ENCODE data around the gene SEC22A. TPM values are rescaled to one million over a fixed set of nuclear protein-coding genes. Genes with fewer than 3 reads are reported as not detected.

The SEC22A gene
- total RNA-seq, 2 experiments from 2014 or later, result 7.9 to 11.5 TPM

DNA sequence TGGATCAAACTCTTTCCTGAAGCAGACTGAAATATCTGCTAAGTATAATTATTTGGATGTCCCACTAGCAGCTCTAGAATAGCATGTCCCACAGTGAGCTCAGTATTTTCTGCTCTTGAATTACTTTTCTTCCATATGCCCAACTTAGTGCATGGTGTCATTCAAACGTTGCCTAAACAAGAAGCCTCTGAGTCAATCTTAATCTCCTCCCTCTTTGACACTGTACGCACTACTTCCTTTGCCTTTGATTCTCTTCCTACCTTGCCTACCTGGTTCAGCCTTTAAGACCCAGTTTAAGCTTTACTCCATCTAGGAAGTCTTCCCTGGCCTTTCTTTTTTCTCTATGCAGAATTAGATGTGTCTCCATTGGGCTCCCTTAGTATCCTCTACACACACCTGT is 54.5 kb downstream of the SEC22A start:
- no peaks in the 10 kb centered on the region for H3K27me3 ChIP-seq (ENCODE audit: control insufficient read depth in 1 of 2, insufficient read depth in 2 of 2, low read length in 2 of 2)
- no peak overlapping the region for H3K27ac ChIP-seq (ENCODE audit: low read depth in 1 of 2, low read length in 2 of 2)
- H3K4me1 Mint-ChIP-seq (ENCODE audit: low read depth), result no peaks in the 10 kb centered on the region
- H3K4me3 ChIP-seq (ENCODE audit: low read length), result no peak overlapping the region
- no peaks in the 10 kb centered on the region for H3K4me1 ChIP-seq (ENCODE audit: insufficient read depth, low read length)
- H3K27me3 Mint-ChIP-seq, result no peaks in the 10 kb centered on the region
- ChIA-PET CTCF (no interaction called here), POLR2A (no interaction called here)
- no peak for DNase-seq
- no peak overlapping the region for H3K27ac Mint-ChIP-seq
- H3K4me3 Mint-ChIP-seq, result no peak overlapping the region
- H3K9me3 Mint-ChIP-seq, result no peaks in the 10 kb centered on the region
- no peaks in the 10 kb centered on the region for H3K9me3 ChIP-seq (ENCODE audit: control insufficient read depth in 1 of 2, insufficient read depth in 1 of 2, low read length in 2 of 2)
- intact Hi-C loops (cut with DNase I, micrococcal nuclease), result loop anchor here (5.0 to 10.0 kb wide), 4 partner anchors 221 to 1709 kb away; partner anchors contain the start of genes DTX3L (in 1 of the 2), PARP9 (in 1 of the 2) and POLQ (in 1 of the 2)
- ATAC-seq (ENCODE audit: poor library complexity), result no peak
- H3K36me3 ChIP-seq (ENCODE audit: insufficient read depth, low read length), result peaks cover 8% of the 10 kb centered on the region
- TF ChIP-seq, protein P1, sequence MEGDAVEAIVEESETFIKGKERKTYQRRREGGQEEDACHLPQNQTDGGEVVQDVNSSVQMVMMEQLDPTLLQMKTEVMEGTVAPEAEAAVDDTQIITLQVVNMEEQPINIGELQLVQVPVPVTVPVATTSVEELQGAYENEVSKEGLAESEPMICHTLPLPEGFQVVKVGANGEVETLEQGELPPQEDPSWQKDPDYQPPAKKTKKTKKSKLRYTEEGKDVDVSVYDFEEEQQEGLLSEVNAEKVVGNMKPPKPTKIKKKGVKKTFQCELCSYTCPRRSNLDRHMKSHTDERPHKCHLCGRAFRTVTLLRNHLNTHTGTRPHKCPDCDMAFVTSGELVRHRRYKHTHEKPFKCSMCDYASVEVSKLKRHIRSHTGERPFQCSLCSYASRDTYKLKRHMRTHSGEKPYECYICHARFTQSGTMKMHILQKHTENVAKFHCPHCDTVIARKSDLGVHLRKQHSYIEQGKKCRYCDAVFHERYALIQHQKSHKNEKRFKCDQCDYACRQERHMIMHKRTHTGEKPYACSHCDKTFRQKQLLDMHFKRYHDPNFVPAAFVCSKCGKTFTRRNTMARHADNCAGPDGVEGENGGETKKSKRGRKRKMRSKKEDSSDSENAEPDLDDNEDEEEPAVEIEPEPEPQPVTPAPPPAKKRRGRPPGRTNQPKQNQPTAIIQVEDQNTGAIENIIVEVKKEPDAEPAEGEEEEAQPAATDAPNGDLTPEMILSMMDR (IDR thresholded peaks at IDR 0.05), result no peak
- peaks cover 54% of the 10 kb centered on the region for H3K36me3 Mint-ChIP-seq (ENCODE audit: low read depth)

DNA sequence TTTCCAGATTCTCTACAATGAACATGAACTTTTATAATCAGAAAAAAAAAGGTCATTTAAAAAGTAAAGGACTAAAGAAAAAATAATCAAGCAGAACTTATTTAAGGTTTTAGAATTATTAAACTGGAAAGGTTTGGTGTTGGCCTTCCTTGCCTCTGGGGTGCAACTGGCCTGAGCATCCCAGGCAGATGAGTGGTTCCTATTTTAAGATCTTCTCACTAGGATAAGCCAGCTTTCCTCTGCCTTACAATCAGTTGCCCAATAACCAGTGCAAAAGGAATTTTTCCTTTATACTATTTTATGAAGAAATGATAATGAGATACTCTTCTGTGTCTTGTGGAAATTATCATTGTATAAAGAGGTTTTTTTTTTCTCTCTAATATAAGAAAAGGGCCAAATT is 56.6 kb downstream of the SEC22A start:
- DNase-seq (no peak), ATAC-seq (ENCODE audit: poor library complexity) (no peak)
- Histone ChIP-seq H3K27me3 (ENCODE audit: control insufficient read depth in 1 of 2, insufficient read depth in 2 of 2, low read length in 2 of 2) (no peaks in the 10 kb centered on the region), H3K4me1 (ENCODE audit: insufficient read depth, low read length) (no peaks in the 10 kb centered on the region), H3K9me3 (ENCODE audit: control insufficient read depth in 1 of 2, insufficient read depth in 1 of 2, low read length in 2 of 2) (no peaks in the 10 kb centered on the region), H3K27ac (ENCODE audit: low read depth in 1 of 2, low read length in 2 of 2) (no peak overlapping the region), H3K4me3 (ENCODE audit: low read length) (no peak overlapping the region), H3K36me3 (ENCODE audit: insufficient read depth, low read length) (peaks cover 3% of the 10 kb centered on the region)
- intact Hi-C loops (cut with DNase I, micrococcal nuclease), result loop anchor here (5.0 to 10.0 kb wide), 4 partner anchors 224 to 1711 kb away; partner anchors contain the start of genes DTX3L (in 1 of the 2), PARP9 (in 1 of the 2) and POLQ (in 1 of the 2)
- no peak overlapping the region for H3K4me3 Mint-ChIP-seq
- no peaks in the 10 kb centered on the region for H3K27me3 Mint-ChIP-seq
- H3K27ac Mint-ChIP-seq, result no peak overlapping the region
- H3K4me1 Mint-ChIP-seq (ENCODE audit: low read depth), result no peaks in the 10 kb centered on the region
- peaks cover 55% of the 10 kb centered on the region for H3K36me3 Mint-ChIP-seq (ENCODE audit: low read depth)
- TF ChIP-seq, protein P1 (IDR thresholded peaks at IDR 0.05), result no peak
- no peaks in the 10 kb centered on the region for H3K9me3 Mint-ChIP-seq
- ChIA-PET CTCF (no interaction called here), POLR2A (no interaction called here)

DNA sequence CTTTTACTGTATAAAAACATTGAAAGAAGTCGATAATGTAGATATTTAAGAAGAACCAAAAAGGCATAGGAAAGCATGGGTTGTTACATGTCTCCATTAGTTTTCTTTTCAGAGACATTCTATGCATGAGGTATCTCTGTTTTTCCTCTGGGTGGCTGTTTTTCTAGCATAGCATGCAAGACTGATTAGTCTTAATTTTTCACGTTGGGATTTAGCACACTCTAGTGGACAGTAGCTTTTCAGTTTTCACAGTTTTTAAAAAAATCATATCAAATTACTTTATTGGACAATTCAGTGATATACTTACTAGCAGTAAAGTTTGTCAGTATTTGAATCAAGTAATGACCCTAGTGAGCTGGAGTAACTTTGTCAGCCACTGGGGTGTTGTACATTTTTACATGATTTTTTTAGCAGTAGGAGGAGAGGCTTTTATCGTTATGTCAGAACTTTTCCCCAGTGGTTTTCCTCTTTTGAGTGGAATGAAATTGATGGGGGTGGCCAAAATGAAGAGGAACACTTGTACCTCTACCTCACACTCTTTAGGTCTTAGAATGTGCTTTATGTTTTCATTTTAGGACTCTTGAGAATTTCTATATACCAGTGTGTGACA is 57.2 kb downstream of the SEC22A start:
- no peaks in the 10 kb centered on the region for H3K9me3 ChIP-seq (ENCODE audit: control insufficient read depth in 1 of 2, insufficient read depth in 1 of 2, low read length in 2 of 2)
- POLR2A ChIA-PET, result no interaction called here
- H3K9me3 Mint-ChIP-seq, result no peaks in the 10 kb centered on the region
- no peak overlapping the region for H3K4me3 ChIP-seq (ENCODE audit: low read length)
- ATAC-seq (ENCODE audit: poor library complexity) (peak; percentile 77), DNase-seq (peak in 3 of 14 experiments; percentile 37 to 48 (median 45))
- peaks cover 60% of the 10 kb centered on the region for H3K36me3 Mint-ChIP-seq (ENCODE audit: low read depth)
- H3K4me3 Mint-ChIP-seq, result no peak overlapping the region
- H3K27ac ChIP-seq (ENCODE audit: low read depth in 1 of 2, low read length in 2 of 2), result no peak overlapping the region
- H3K4me1 ChIP-seq (ENCODE audit: insufficient read depth, low read length), result no peaks in the 10 kb centered on the region
- TF ChIP-seq, protein P1 (IDR thresholded peaks at IDR 0.05), result peak; percentile 44
- peaks cover 3% of the 10 kb centered on the region for H3K36me3 ChIP-seq (ENCODE audit: insufficient read depth, low read length)
- CTCF ChIA-PET, result interaction anchor here (0.5 kb wide), 1 partner anchor 1526 kb away, joined by 3 read pairs; no protein-coding TSS in a partner anchor
- intact Hi-C loops (cut with DNase I, micrococcal nuclease), result loop anchor here (5.0 to 10.0 kb wide), 4 partner anchors 224 to 1712 kb away; partner anchors contain the start of genes DTX3L (in 1 of the 2), PARP9 (in 1 of the 2) and POLQ (in 1 of the 2)
- H3K27ac Mint-ChIP-seq, result no peak overlapping the region
- H3K4me1 Mint-ChIP-seq (ENCODE audit: low read depth), result no peaks in the 10 kb centered on the region
- H3K27me3 Mint-ChIP-seq, result no peaks in the 10 kb centered on the region
- H3K27me3 ChIP-seq (ENCODE audit: control insufficient read depth in 1 of 2, insufficient read depth in 2 of 2, low read length in 2 of 2), result no peaks in the 10 kb centered on the region
